Stimulated activated CD8-positive, alpha-beta memory T cell treated with anti-CD3 and anti-CD28 coated beads, Interleukin-12 subunit alpha, Interleukin-12 subunit beta, amount 100 ng/mL, for 24 hours (primary cell): ENCODE data around the gene IL34.
"Not testable (repeated sequence)": the region's sequence is repeated elsewhere in the genome, so short reads cannot be mapped to it uniquely, and the experiment has no call there.

ENCODE experiments used
- DNase-seq: peaks from one replicate; pipeline ENCODE4 v3.0.0-alpha.2; 2020; ENCODE audit errors: extremely low read depth

Gene IL34

GRCh38 chr16:70658921-70659320 is 12.6 kb downstream of the IL34 start:
- DNase-seq: no peak

- DNase-seq: no peak
Measured at GRCh38 chr16:70659546-70659945, 13.2 kb downstream of the IL34 start.

GRCh38 chr16:70659953-70660671 is 13.8 kb downstream of the IL34 start:
- no peak for DNase-seq

- no peak for DNase-seq
Measured at GRCh38 chr16:70660672-70661350, 14.5 kb downstream of the IL34 start.

GRCh38 chr16:70661534-70661917 is 15.2 kb downstream of the IL34 start:
- no peak for DNase-seq

GRCh38 chr16:70661918-70662641 is 15.7 kb downstream of the IL34 start:
- no peak for DNase-seq

GRCh38 chr16:70662991-70663523 is 16.7 kb downstream of the IL34 start:
- no peak for DNase-seq

GRCh38 chr16:70663524-70664324 is 17.4 kb downstream of the IL34 start:
- no peak for DNase-seq

- no peak for DNase-seq
Measured at GRCh38 chr16:70664325-70665112, 18.2 kb downstream of the IL34 start.

- DNase-seq: no peak
Measured at GRCh38 chr16:70665113-70665694, 18.8 kb downstream of the IL34 start.

- DNase-seq: no peak
Measured at GRCh38 chr16:70665806-70666735, 19.7 kb downstream of the IL34 start.

- no peak for DNase-seq
Measured at GRCh38 chr16:70670175-70670574, 23.8 kb downstream of the IL34 start.

- DNase-seq: not testable (repeated sequence)
Measured at GRCh38 chr16:70670938-70671337, 24.6 kb downstream of the IL34 start.

- DNase-seq: no peak
Measured at GRCh38 chr16:70674221-70675014, 28.1 kb downstream of the IL34 start.

- DNase-seq: no peak
Measured at GRCh38 chr16:70675851-70676513, 29.6 kb downstream of the IL34 start.

- no peak for DNase-seq
Measured at GRCh38 chr16:70676675-70677498, 30.5 kb downstream of the IL34 start.

- no peak for DNase-seq
Measured at GRCh38 chr16:70677499-70678120, 31.3 kb downstream of the IL34 start.
